Upper lobe of left lung (tissue), 6 donors: ENCODE data around the gene RIMOC1. TPM values are rescaled to one million over a fixed set of nuclear protein-coding genes. Genes with fewer than 3 reads are reported as not detected.

Experiments
- ATAC-seq, 2 donors: fragments of 200-7000 bp; cut with Tn5 transposase; one replicate each; pipeline ENCODE4 v1.9.1; 2022; ENCODE audit warnings: mild to moderate bottlenecking in 2 of 2, moderate library complexity in 2 of 2; ENCODE audit not compliant: low FRiP score in 2 of 2
- DNase-seq, 2 donors: peaks; one replicate each; pipeline ENCODE4 v3.0.0-alpha.2; 2019 to 2020
- H3K27ac ChIP-seq, 4 donors: fragments of 200-600 bp; sonication (generic); one replicate each; pipeline ENCODE4 v1.5.1; 2016 to 2019
- H3K27me3 ChIP-seq, 4 donors: fragments of 200-600 bp; sonication (generic); one replicate each; pipeline ENCODE4 v1.5.1; 2017 to 2019
- H3K36me3 ChIP-seq, 4 donors: fragments of 200-600 bp; sonication (generic); one replicate each; pipeline ENCODE4 v1.5.1; 2016 to 2019
- H3K4me1 ChIP-seq, 4 donors: fragments of 200-600 bp; sonication (generic); one replicate each; pipeline ENCODE4 v1.5.1; 2018 to 2019
- H3K4me3 ChIP-seq, 4 donors: fragments of 200-600 bp; sonication (generic); one replicate each; pipeline ENCODE4 v1.5.1; 2017 to 2019; ENCODE audit warnings: mild to moderate bottlenecking in 2 of 4, moderate library complexity in 1 of 4
- H3K9me3 ChIP-seq, 4 donors: fragments of 200-600 bp; sonication (generic); one replicate each; pipeline ENCODE4 v1.5.1; 2018 to 2019
- EP300 ChIP-seq, 4 donors: sonication (generic); formaldehyde crosslinking; IDR thresholded peaks; one replicate each; pipeline ENCODE4 v1.5.1; 2017; ENCODE audit warnings: antibody characterized with exemption in 4 of 4, control low read depth in 2 of 4
- POLR2A ChIP-seq, 4 donors: fragments of 450-650 bp; IDR thresholded peaks; one replicate each; pipeline ENCODE4 v1.5.1; 2016 to 2017; ENCODE audit warnings: antibody characterized with exemption in 4 of 4, mild to moderate bottlenecking in 2 of 4
- POLR2AphosphoS5 ChIP-seq, 2 donors: sonication (generic); formaldehyde crosslinking; IDR thresholded peaks; one replicate each; pipeline ENCODE4 v1.5.1; 2017; ENCODE audit warnings: antibody characterized with exemption in 2 of 2
- WGBS, 2 donors: methylation state at CpG; one replicate each; pipeline ENCODE4 v1.1.5; 2017 to 2018; 5-methylcytosine and 5-hydroxymethylcytosine counted together
- total RNA-seq, 6 donors: library from RNA; depleted of rRNA in 4 of 6; stranded (reverse); fragments of >200 nt in 4 of 6; gene quantifications; one replicate each; pipeline versions ENCODE4 v1.1.0 to v1.2.1, GENCODE V29; 2016 to 2021
- TF ChIP-seq, protein P1 (sequence below), 6 experiments: fragments of 450-650 bp in 4 of 6; fragments of 200-600 bp in 2 of 6; sonication (generic) in 2 of 6; IDR thresholded peaks; one replicate each; pipeline ENCODE4 v1.5.1; 2016 to 2019; ENCODE audit warnings: antibody characterized with exemption in 6 of 6
- donor health status: DM: no; HTN: no; CAD: no; lungs with moderate emphysema.
- donor health status: DM: no; HTN: yes; CAD: no; lungs with severe emphysema.

Gene RIMOC1
- total RNA-seq, 6 donors from 2014 or later, result 4.4 to 24.8 (median 17.1) TPM

- no peak for ATAC-seq
Observed at GRCh38 chr5:41871852-41872251, 32.3 kb upstream of the RIMOC1 start.

DNA sequence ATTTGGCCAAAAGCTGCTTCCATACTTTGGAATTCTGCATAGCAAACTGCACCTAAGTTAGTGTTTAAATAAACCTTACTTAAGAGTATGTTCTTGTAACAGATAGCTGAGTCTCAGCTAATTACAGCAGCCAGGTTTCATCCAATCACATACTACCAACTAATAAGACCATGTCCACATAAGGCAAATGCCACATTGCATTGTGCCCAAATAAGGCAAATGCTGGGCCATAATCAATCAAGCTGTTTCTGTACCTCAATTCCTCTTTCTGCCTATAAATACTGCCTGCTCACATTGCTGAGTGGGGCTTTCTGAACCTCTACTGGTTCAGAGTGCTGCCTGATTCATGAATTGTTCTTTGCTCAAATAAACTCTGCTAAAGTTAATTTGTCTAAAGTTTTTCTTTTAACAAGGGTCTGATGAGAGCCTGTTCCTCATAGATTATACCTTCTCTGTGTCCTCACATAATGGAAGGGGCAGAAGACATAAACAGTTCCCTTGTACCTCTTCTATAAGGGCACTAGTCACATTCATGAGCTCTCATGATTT is 29.6 kb upstream of the RIMOC1 start:
- Histone ChIP-seq H3K4me1 (peaks cover 5 to 10% (median 7%) of the 10 kb centered on the region in 4 donors), H3K9me3 (no peaks in the 10 kb centered on the region), H3K4me3 (no peak overlapping the region), H3K27me3 (no peaks in the 10 kb centered on the region), H3K27ac (no peak overlapping the region), H3K36me3 (no peaks in the 10 kb centered on the region)
- TF ChIP-seq POLR2AphosphoS5 (IDR thresholded peaks at IDR 0.05) (no peak), POLR2A (IDR thresholded peaks at IDR 0.05) (no peak), EP300 (IDR thresholded peaks at IDR 0.05) (no peak)
- TF ChIP-seq, protein P1, sequence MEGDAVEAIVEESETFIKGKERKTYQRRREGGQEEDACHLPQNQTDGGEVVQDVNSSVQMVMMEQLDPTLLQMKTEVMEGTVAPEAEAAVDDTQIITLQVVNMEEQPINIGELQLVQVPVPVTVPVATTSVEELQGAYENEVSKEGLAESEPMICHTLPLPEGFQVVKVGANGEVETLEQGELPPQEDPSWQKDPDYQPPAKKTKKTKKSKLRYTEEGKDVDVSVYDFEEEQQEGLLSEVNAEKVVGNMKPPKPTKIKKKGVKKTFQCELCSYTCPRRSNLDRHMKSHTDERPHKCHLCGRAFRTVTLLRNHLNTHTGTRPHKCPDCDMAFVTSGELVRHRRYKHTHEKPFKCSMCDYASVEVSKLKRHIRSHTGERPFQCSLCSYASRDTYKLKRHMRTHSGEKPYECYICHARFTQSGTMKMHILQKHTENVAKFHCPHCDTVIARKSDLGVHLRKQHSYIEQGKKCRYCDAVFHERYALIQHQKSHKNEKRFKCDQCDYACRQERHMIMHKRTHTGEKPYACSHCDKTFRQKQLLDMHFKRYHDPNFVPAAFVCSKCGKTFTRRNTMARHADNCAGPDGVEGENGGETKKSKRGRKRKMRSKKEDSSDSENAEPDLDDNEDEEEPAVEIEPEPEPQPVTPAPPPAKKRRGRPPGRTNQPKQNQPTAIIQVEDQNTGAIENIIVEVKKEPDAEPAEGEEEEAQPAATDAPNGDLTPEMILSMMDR (IDR thresholded peaks at IDR 0.05), result no peak
- ATAC-seq (no peak), DNase-seq (no peak)

More at GRCh38 chr5:41871852-41872251, 32.3 kb upstream of the RIMOC1 start:
- TF ChIP-seq EP300 (IDR thresholded peaks at IDR 0.05), result no peak
- no peak for TF ChIP-seq POLR2AphosphoS5 (IDR thresholded peaks at IDR 0.05)
- TF ChIP-seq POLR2A (IDR thresholded peaks at IDR 0.05), result no peak
- TF ChIP-seq, protein P1 (IDR thresholded peaks at IDR 0.05), result no peak
- Histone ChIP-seq H3K36me3 (no peaks in the 10 kb centered on the region), H3K4me1 (peaks cover 10 to 20% (median 15%) of the 10 kb centered on the region in 4 donors), H3K27me3 (no peaks in the 10 kb centered on the region), H3K4me3 (no peak overlapping the region), H3K27ac (no peak overlapping the region), H3K9me3 (no peaks in the 10 kb centered on the region)
- 71 to 75% methylated on average over 2 of the region's 2 CpGs for WGBS, 2 donors
- no peak for DNase-seq

GRCh38 chr5:41875121-41875520 is 29.0 kb upstream of the RIMOC1 start:
- H3K4me1 ChIP-seq, result peaks cover 5 to 10% (median 7%) of the 10 kb centered on the region in 4 donors
- ATAC-seq (no peak), DNase-seq (no peak)
- H3K27ac ChIP-seq, result no peak overlapping the region
- no peaks in the 10 kb centered on the region for H3K27me3 ChIP-seq
- no peaks in the 10 kb centered on the region for H3K9me3 ChIP-seq
- TF ChIP-seq POLR2AphosphoS5 (IDR thresholded peaks at IDR 0.05) (no peak), POLR2A (IDR thresholded peaks at IDR 0.05) (no peak), EP300 (IDR thresholded peaks at IDR 0.05) (no peak)
- TF ChIP-seq, protein P1 (IDR thresholded peaks at IDR 0.05), result no peak
- H3K36me3 ChIP-seq, result no peaks in the 10 kb centered on the region
- no peak overlapping the region for H3K4me3 ChIP-seq

DNA sequence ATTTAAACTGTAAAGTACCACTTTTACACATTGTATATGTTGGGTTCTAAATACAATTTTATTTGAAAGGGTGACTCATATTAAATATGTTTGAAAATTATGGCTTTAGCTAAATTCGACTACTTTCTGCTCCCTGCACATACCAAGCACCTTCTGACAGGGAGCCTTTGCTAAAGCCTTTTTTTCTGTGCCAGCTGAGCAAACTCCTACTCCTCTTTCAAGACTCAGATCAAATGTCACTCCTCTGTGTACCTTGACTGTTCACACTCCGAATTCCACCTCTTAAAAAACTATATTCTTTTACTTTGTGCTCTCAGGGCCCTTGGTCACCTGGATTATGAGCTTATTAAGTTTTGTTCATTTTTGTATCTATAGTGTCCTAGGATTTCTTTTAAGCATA is 27.5 kb upstream of the RIMOC1 start:
- no peak overlapping the region for H3K4me3 ChIP-seq
- H3K9me3 ChIP-seq, result no peaks in the 10 kb centered on the region
- H3K27ac ChIP-seq, result no peak overlapping the region
- H3K36me3 ChIP-seq, result no peaks in the 10 kb centered on the region
- ATAC-seq, result no peak
- 47 to 56% methylated on average over 2 of the region's 2 CpGs for WGBS, 2 donors
- no peak for DNase-seq
- H3K27me3 ChIP-seq, result no peaks in the 10 kb centered on the region
- TF ChIP-seq POLR2A (IDR thresholded peaks at IDR 0.05) (no peak), POLR2AphosphoS5 (IDR thresholded peaks at IDR 0.05) (no peak), EP300 (IDR thresholded peaks at IDR 0.05) (no peak)
- TF ChIP-seq, protein P1 (IDR thresholded peaks at IDR 0.05), result no peak
- no peaks in the 10 kb centered on the region for H3K4me1 ChIP-seq

- H3K9me3 ChIP-seq, result no peaks in the 10 kb centered on the region
- H3K27ac ChIP-seq, result no peak overlapping the region
- 97 to 100% methylated on average over 1 of the region's 1 CpG for WGBS, 2 donors
- no peaks in the 10 kb centered on the region for H3K4me1 ChIP-seq
- TF ChIP-seq POLR2A (IDR thresholded peaks at IDR 0.05) (no peak), EP300 (IDR thresholded peaks at IDR 0.05) (no peak)
- TF ChIP-seq, protein P1 (IDR thresholded peaks at IDR 0.05), result no peak
- no peaks in the 10 kb centered on the region for H3K27me3 ChIP-seq
- ATAC-seq (no peak), DNase-seq (no peak)
- H3K36me3 ChIP-seq, result no peaks in the 10 kb centered on the region
- no peak overlapping the region for H3K4me3 ChIP-seq
Observed at GRCh38 chr5:41877408-41877807, 26.7 kb upstream of the RIMOC1 start.
